KBM-7 (cell line): ENCODE measurements around the gene SDK1.
"Not testable (repeated sequence)": the region's sequence is repeated elsewhere in the genome, so short reads cannot be mapped to it uniquely, and the experiment has no call there.

Source experiments
- DNase-seq: peaks from one replicate; pipeline ENCODE4 v3.0.0-alpha.2; 2015
- in situ Hi-C: fragments of 300-500 bp; cut with MboI; formaldehyde crosslinking; loops from 2 replicates; pipeline ENCODE4 v1.14.3; 2020; ENCODE audit warnings: low sequenced_read_pairs, low pct_unique_long_range_greater_than_20kb, mixed read lengths

SDK1 gene

DNA sequence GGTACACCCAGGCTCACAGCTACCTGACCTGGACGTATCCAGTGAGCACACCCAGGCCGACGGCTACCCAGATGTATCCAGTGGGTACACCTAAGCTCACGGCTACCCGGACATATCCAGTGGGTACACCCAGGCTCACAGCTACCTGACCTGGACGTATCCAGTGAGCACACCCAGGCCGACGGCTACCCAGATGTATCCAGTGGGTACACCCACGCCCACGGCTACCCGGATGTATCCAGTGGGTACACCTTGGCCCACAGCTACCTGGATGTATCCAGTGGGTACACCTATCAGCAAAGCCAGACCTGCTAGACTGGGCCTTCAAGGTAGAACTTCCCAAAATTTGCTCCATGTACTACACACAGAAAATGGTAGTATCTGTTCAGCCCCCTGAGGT is 662.7 kb downstream of the SDK1 start:
- DNase-seq, in situ Hi-C loops: not testable (repeated sequence)

- in situ Hi-C loops: no loop called here
- no peak for DNase-seq
Measured at GRCh38 chr7:3964980-3965606, 664.0 kb downstream of the SDK1 start.

DNA sequence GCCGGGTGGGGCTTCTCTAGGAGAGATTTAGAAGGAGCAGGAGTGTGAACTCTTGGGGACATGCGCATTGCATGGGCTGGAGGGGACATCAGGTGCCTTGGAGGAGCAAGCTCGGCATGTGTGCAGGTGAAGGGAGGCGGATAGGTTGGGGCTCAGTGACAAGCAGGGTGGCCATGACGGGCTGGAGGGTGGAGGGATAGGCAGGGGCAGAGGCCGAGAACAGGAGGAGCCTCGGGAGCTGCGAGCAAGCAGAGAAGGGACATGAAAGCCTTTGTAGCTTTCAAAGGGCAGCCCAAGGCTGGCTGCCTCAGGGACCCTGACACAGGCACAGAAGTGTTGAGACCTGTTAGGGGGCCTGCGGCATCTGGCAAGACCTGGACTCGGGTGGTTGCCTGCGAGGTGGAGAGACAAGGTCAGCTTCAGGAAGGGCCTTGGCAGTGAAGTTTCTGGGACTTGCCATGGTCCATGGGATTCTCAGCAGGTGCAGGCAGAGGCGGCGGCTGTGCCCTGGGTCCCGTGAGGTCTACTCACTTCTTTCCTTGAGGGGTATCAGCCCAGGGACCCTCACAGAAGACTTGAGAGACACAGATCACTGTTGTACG is 664.8 kb downstream of the SDK1 start:
- in situ Hi-C loops: no loop called here

DNA sequence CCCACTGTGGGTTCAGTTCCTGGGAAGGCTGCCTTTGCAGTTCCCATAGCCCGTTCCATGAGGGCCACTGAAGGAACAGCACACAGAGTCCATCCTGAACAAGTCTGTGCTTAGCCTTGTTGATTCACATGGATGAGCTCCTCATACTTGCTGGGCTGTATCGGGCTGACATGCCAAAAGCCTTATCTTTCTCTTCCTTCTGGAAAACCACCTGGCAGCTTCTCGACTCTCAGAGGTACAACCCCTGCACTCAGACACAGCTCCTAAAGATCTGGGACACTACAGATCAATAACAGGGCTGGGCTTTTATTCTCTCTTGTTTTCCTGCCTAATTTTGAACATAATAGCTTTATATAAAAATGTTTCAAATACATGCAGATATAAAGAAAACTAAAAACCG is 667.2 kb downstream of the SDK1 start:
- no peak for DNase-seq

More for the DNA sequence above, 664.8 kb downstream of the SDK1 start:
- no peak for DNase-seq

GRCh38 chr7:3969286-3969685 is 668.2 kb downstream of the SDK1 start:
- no peak for DNase-seq
- in situ Hi-C loops: no loop called here

More for the DNA sequence above, 667.2 kb downstream of the SDK1 start:
- in situ Hi-C loops: no loop called here

GRCh38 chr7:3971323-3971722 is 670.3 kb downstream of the SDK1 start:
- DNase-seq: no peak
- in situ Hi-C loops: no loop called here

GRCh38 chr7:3973264-3973663 is 672.2 kb downstream of the SDK1 start:
- DNase-seq: no peak
- in situ Hi-C loops: no loop called here

DNA sequence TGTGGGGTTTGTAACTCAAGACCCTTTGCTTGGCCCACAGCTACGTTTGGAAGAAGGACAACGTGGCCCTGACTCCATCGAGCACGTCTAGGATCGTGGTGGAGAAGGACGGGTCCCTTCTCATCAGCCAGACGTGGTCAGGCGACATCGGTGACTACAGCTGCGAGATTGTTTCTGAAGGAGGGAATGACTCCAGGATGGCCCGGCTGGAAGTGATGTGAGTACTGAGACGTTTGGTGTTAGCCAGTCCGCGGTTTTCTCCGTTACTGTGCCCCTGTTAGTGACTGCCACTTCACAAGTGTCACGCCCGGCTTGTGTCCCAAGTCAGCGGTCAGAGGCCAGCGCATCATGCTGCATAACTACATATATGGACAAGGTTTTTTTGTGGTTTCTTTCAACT is 673.3 kb downstream of the SDK1 start:
- DNase-seq: no peak
- in situ Hi-C loops: no loop called here

GRCh38 chr7:3975371-3975770 is 674.3 kb downstream of the SDK1 start:
- in situ Hi-C loops: no loop called here
- no peak for DNase-seq

DNA sequence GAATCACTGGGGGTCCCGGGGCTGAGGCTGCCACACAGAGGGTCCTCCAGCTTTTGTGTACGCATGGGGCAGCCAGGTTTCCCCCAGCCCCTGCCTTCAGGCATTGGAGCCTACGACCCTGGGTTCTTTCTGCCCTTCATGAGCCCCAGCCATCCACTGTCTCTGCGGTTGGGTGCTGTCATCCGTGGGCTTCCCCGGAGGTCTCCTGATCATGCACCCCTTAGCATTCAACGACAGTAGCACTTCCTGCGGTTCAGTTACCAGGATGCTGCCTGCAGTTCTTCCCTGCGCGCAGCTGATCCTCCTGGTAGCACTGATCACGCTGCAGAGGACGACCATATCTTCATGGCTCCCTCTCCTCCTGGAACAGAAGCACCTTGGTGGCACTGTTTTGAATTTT is 676.3 kb downstream of the SDK1 start:
- in situ Hi-C loops: no loop called here

GRCh38 chr7:3978839-3979238 is 677.8 kb downstream of the SDK1 start:
- no peak for DNase-seq
- in situ Hi-C loops: no loop called here

More for the DNA sequence above, 676.3 kb downstream of the SDK1 start:
- no peak for DNase-seq

- DNase-seq: no peak
- in situ Hi-C loops: no loop called here
Measured at GRCh38 chr7:3979611-3980299, 678.7 kb downstream of the SDK1 start.

GRCh38 chr7:3980300-3980643 is 679.2 kb downstream of the SDK1 start:
- DNase-seq: no peak
- in situ Hi-C loops: no loop called here

DNA sequence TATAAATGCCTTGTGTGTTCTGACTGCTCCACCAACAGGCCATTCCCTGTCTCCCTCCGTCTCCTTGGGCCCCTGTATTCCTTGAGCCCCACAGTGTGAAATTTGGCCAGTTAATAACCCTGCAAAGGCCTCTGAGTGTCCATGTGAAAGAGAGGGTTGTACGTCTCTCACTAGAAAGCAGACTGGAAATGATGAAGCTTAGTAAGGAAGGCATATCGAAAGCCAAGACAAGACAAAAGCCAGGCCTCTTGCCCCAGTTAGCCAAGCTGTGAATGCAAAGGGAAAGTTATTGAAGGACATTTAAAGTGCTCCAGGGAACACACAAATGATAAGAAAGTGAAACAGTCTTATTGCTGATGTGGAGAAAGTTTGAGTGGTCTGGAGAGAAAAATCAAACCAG is 680.2 kb downstream of the SDK1 start:
- in situ Hi-C loops: no loop called here
- no peak for DNase-seq

- in situ Hi-C loops: no loop called here
Measured at GRCh38 chr7:3984456-3984855, 683.4 kb downstream of the SDK1 start.

DNA sequence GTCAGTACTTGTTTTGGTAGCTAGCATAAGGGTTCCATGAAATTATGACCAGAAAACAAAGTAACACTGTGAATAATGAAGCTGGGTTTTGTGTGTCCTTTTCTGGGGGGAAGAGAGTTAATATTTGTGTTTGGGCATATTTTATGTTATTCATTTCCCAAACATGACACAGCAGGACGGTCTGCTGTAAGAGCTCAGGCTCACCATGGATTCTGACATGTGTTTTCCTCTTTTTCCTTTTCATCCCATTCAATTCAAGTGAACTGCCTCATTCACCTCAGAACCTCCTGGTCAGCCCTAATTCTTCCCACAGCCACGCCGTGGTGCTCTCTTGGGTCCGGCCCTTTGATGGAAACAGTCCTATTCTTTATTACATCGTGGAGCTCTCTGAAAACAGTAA is 685.9 kb downstream of the SDK1 start:
- in situ Hi-C loops: no loop called here
- no peak for DNase-seq

More at GRCh38 chr7:3984456-3984855, 683.4 kb downstream of the SDK1 start:
- no peak for DNase-seq

- in situ Hi-C loops: no loop called here
- DNase-seq: no peak
Measured at GRCh38 chr7:3987426-3987927, 686.4 kb downstream of the SDK1 start.

GRCh38 chr7:3989723-3990122 is 688.7 kb downstream of the SDK1 start:
- in situ Hi-C loops: no loop called here
- no peak for DNase-seq

DNA sequence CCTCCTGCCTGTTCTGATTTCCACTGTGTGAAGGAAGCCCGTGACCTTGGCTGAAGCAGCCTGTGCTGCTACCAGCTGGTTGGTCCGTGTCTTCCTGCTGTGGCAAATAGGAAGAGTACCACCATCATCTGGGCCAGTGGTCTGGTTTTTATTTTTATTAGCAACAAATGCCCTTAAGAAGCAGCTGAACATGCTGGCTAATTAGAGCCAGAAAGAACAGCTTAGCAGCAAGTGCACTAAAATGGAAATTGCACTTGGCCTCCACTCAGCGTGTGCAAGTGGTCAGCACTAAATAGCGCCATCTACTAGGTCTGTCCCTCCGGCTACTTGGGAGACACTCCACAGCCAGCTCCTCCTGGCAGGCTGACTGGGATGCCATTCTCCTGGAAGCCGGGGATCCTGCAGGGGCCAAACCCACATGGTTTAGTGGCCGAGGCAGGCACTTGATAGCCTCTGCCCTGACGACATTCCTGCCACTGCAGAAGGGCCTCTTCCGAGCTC is 690.7 kb downstream of the SDK1 start:
- no peak for DNase-seq
- in situ Hi-C loops: no loop called here

- in situ Hi-C loops: no loop called here
- DNase-seq: no peak
Measured at GRCh38 chr7:3992841-3993240, 691.8 kb downstream of the SDK1 start.
